HG02763 (cell line): Measurements from ENCODE around the gene APLP2.
A peak's percentile ranks its signal among the peaks of the same experiment; 100 is the strongest.

Experiments used
- ATAC-seq: cut with Tn5 transposase; IDR thresholded peaks from one replicate; pipeline ENCODE4 v1.9.1; 2021; ENCODE audit warnings: mild to moderate bottlenecking, moderate library complexity; ENCODE audit not compliant: unreplicated experiment

Gene APLP2

DNA sequence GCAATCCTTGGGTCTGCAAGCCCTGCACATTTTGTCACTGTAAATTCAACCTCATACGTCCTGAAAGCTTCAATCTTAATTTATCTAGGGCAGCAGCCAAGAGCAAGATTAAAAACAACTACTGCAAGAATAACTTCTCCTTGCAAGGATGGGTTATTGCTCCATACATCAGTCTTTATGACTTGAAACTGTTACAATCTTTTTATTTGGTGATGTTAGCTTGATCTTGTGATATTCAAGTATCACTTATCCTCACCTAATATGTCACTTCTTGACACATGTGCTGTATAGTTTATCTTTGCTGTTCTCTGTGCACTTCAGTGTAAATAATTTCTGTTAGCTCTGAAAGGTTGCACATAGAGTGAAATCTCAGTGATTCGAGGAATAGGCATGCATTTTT, 14.7 kb upstream of the APLP2 start:
- ATAC-seq: no peak

DNA sequence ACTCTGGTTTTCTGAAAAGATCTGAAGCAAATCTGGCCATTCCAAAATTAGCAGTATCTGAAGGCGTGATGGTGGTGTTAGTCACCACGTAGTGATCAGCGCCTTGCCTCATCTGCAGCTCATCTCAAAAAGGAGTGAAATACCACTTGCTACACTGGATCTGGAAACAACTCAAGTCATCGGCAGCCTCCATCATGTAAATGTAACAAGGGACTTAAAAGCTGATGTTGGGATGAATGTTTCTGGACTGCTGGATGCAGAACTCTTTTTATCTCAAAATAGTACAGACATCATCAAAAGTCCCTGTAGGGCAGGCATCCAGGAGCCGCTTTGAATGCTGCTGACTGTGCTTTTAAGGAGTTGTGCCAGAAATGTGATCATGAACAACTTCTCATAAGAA, 14.1 kb upstream of the APLP2 start:
- ATAC-seq: no peak

DNA sequence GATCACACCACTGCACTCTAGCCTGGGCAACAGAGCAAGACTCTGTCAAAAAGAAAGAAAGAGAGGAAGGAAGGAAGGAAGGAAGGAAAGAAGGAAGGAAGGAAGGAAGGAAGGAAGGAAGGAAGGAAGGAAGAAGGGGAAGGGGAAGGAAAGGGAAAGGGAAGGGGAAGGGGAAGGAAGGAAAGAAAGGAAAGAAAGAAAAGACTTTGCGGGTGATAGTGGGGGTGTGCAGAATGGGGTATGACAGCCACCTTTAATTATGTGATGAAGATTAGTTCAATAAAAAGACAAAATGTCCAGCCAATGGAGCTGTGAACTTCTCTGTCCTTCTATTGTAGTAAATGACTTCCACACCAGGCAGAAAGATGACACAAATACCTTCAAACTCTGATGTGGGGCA, 8.7 kb upstream of the APLP2 start:
- ATAC-seq: no peak

DNA sequence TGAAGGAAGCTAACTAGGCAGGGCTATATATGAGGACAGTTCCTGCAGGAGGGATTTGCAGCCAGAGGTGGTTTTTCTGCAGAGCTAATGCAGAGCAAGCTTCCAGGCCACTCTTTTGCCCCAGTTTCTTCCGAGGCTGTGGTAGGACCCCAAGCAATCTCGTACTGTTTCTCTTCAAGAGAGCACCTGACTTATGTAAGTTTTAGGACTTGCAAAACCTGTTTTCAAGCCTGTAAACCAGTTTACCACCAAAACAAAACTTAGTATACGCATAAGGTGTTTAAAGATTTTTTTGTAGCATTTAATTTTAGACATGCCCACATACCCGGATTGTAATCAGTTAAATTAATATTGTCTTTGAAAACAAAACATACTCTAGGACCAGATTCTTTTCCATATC, 7.7 kb upstream of the APLP2 start:
- no peak for ATAC-seq

DNA sequence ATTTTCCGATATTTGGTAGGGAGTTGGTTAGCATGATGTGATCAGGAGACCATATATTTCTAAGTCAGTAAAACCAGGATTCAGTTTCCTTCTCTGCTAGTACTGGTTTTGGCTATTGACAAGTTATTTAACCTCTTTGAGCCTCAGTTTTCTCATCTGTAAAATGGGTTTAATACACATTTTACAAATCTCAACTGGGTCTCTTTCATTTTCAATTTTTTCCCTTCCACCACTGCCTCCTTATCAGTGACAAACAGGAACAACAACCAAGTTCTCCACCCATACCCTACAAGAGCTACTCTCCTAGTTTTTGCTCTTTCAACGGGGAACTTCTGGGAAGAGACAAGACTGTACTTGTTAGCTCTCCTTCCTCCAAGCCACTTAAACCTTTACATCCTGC, 6.2 kb upstream of the APLP2 start:
- ATAC-seq: no peak

DNA sequence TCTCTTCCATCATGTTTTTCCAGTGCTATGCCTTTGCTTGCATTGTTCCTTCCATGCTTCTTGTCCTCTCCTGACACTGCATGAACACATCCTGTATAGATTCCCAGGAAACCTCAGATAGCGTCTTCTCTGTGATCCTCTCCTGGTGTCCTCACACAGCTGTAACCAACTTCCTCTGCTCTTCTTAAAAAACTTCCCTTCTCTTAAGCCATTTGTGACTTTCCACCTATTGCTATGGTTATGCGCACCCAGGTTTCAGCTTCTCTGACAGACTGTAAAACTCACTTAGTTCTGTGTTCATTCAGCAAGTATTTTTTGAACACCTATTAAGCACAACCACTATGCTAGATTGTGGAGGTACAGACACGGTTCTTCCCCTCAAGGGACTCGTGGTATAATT, 5.1 kb upstream of the APLP2 start:
- ATAC-seq: no peak

DNA sequence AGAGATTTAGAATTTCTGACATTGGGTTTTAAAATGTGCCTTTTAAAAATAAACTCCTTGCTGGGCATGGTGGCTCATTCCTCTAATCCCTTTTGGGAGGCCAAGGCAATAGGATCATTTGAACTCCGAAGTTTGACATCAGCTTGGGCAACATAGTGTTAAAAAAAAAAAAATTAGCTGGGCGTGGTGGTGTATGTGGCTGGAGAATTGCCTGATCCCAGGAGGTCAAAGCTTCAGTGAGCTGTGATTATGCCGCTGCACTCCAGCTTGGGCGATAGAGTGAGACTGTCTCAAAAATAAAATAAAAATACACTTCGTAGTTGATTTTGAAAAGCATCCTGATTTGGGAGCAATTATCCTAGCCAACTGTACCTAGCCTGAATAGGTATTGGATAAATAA, 3.4 kb upstream of the APLP2 start:
- ATAC-seq: no peak

DNA sequence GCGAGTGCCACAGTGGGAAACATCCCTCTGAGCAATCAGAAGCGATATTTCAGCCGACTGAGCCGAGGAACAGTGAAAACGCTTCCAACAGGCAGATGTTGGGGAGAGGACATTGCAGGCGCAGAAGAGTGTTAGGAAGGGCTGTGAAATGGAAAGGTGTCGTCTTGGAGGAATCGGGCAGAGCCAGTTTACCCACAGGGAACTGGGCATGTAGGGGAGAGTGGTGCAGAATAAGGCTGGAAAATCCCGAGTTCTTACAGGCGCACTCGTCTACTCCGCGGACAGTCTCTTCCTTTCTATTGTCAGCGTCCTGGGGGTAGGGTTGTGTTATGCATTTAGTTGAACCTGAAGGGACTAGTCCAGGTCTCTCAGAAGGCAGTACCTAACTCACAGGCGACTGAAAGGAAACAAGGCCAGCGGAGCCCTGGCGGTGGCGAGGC, 1.1 kb upstream of the APLP2 start:
- ATAC-seq: no peak

DNA sequence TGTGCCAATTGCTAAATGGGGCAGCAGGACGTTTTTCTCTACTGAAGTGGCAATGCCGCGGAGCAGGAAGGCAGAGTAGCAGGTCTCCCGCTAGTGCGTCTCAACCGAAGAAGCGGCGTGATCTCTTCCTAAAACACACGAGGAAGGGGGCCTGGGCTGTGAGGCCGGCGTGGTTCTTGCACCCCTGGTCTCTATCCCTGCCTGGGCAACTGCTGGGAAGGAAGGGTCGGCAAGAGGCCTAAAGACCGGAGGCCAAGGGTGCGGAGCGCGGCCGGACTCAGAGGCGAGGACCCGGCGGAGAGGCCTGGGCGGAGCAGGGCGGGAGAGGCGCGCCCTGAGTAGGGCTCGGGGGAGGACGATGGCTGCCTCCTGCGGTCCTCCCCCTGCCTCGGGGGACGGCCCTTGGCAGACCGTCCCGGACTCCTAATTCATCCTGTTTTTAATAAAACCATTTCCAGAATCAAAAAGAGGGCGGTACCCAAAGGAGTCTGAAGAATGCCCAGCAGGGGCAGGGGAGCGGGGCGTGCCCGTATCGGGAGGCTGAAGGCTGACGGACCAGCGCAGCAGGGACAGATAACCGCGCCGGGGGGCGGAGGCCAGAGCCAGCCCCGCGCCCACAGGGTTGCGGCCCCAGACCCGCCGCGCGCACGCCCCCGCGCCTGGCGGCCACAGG, 572 bp upstream of the APLP2 start:
- ATAC-seq: peak; percentile 32

DNA sequence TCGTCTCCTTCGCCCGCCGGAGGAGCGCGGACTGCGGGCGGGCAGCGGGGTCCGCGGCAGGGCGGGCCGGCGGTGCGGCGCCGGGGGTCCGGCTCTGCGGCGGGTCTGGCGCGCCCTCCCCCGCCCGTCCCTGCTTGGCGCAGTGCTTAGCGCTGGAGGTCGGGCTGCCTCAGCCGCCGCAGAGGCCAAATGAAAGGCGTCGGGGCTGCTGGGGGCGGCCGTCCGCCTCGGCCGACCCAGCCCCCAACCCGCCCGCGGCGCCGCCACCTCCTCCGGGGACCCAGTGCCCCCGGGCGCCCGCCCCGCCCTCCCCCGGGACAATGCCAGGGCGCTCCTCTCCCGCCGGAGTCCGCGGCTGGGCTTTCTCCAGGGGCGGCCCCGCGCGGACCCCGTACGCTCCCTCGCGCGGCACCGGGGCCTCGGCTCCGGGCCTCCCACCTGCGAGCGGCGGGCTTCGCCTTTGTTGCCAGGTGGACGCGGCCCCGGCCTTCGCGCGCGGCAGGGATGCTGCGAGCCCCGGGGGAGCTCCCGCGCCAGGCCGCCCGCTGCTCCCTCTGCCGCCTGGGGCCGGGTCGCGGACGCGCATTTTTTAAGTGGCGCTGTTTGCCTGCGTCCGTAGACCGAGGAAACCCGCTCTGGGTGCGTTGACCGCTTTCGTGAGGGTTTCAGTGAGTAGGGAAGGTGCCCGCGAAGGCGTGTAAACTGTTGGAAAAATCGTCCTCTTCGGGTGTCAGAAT, 583 bp downstream of the APLP2 start:
- ATAC-seq: peak; percentile 4

DNA sequence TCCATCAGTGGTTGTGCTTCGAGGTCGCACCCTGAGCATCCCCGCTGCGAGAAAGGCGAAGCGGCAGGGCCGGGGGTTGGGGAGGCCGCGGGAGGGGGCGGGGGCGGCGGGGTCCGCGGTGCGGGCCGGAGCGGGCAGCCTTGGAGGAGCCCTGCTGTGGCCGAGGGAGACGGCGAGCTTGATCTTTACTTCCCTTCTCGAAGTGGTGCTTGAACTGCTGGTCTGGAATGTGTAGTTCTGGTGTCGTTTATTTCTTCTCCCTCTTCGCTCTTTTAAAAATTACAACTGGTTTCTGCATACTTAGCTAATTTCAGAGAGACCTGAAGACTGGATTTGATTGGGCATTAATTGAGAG, 1.1 kb downstream of the APLP2 start:
- no peak for ATAC-seq

DNA sequence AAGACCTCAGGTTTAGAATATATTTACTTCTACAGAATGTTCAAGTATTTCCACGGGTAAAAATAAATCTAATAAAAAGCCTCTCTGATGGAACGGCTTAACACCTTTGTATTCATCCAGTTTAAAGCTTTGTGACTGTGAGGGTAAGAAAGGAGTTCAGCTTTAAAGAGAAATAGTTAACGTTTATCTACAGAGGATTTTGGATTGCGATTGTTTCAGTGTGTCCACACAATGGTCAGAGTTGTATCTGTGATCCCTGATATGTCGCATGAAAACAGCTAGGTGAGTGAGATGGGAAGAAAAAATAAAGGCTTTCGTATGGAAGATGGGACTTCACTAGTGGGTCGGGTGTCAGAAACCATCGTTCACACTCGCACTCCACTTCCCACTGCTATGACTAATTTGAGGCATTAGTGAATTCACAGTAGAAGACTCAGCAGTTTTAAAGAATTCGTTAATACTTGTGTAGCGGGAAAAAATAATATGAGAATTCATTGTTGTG, 1.6 kb downstream of the APLP2 start:
- ATAC-seq: no peak

DNA sequence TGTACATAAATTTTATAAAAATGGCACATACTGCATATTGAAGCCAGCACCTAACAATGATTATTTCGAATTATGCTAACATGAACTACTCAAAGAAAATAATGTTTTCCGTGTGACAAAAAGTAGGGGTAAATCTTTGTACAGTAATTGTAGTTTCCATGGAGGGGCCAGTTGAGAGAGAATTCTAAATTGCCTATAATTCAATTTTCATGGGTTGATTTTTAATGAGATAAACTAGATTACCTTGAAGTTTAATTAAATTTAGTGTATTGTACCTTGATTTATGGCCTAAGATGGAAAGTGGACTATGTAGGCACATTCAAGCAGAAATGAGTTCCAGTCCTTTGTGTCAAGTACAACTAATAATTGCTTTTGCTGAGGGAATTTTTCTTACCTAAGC, 5.0 kb downstream of the APLP2 start:
- ATAC-seq: no peak

DNA sequence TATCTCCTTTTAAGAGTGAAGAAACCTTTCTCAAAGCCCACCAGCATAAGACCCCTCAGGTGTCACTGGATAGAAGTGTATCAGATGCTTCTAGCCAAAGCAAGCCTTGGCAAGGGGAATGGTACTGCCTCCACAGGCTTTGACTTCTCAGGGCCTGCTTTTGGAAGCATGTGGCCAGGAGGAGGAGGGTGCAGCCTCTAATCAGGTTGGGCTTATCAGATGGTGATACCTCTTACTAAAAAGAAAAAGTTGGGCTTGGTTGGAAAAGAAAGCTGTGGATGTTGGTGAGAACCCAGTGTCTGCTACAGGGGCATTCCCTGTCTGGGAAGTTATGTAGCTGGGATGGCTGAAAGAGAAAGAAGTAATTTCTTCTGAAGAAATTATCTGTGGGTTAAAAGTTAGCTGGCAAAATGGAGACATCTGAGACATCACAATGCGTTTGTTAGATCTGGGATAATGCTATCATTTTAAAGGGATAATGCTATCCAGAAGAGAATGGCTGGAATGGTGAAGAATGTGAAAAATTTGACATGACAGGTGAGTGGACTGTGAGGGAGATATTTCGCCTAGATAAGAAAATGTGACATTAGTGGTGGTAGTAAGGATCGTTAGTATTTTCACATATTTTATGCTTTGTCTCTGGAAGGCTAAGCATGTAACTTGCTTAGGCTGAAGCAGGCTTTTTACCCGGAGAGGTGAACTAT, 7.2 kb downstream of the APLP2 start:
- ATAC-seq: no peak

DNA sequence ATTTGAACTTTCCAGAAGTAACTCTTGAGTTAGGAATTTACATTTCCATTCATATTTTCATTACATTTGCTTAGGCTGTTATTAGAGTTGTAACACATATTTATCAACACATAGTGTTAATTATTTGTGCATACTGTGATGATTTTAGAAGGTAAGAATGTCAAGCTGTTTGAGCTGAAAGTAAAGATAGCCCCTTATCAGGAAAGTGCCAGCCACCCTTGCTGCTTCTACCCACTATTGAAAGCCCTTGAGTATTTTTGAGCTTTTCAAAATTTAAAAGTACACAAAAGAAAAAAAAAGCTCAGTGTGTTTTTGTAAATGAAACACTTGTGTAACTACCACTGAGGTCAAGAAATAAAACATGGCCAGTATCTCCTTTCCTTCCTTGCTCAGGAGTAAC, 8.0 kb downstream of the APLP2 start:
- ATAC-seq: no peak

DNA sequence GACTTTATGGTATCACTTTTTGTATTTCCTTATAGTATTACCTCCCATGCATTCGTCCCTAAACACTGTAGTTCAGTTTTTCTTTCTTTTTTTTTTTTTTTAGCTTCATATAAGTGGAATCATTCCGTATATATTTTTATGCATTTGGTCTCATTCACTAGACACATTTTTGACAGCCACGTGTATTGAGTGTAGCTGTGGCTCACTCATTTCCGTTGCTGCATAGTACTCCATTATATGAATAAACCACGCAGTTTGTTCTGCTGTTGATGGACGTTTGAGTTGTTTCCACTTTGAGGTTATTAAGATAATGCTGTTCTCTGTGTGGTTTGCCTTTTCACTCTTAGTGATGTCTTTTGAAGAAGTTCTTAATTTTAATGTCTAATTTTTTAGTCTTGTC, 8.4 kb downstream of the APLP2 start:
- ATAC-seq: no peak

DNA sequence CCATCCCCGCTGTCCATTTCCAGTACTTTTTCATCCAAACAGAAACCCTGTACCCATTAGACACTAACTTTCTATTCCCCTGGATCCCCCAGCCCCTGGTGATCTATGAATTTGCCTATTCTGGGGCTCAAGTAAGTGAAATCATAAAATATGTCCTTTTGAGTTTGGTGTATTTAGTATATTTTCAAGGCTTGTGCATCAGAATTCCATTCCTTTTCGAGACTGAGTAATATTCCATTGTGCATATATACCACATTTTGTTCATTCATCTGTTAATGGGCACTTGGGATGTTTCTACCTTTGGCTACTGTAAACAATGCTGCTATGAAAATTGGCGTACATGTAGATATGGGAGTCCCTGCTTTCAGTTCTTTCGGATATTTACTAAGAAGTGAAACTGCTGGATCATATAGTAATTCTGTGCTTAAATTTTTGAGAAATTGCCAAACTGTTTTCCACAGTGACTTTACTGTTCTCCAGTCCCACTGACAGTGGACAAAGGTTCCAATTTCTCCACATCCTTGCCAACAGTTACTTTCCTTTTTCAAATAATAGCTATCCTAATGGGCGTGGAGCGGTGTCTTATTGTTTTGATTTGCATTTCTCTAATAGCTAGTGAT, 16.1 kb downstream of the APLP2 start:
- ATAC-seq: no peak

DNA sequence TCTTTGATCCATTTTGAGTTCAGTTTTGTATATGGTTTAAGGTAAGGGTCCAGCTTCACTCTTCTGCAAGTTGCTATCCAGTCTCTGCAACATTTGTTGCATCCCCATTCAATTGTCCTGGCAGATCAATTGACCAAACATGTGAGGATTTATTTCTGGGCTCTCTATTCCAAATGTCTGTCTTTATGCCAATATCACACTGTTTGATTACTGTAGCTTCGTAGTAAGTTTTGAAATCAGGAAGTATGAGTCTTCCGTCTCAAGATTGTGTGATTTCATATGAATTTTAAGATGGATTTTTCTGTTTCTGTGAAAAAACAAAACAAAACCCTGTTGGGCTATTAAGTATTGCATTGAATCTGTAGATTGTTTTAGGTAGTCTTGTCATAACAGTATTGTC, 17.0 kb downstream of the APLP2 start:
- ATAC-seq: no peak

DNA sequence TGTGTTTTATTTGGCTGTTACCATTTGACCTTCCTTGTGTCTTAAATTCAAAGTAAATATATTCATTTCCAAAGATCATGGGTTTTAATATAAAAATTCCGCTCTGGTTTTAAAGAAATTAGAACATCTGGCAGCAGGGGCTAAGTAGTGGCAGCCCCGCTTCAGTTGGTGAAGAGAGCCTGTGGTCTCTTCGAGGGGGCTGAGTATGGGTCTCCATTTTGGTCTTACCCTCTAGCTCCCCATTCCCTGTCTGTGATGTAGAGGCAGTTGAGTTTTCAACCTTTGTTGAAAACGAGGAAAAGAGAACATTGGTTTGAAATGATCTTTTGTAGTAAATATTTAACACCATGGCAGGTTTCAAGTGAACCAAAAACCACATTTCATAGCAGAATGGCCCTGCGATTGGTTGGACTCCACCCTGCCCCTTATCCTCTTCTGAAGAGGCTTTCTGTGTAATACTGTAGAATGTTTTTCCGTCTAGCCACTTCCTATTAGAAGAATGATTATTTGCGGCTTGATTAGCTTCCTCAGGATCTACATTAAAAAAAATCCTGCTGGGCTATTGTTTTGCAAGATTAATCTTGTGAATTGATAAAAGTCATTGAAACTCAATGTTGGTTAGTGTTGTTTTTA, 17.7 kb downstream of the APLP2 start:
- ATAC-seq: no peak

DNA sequence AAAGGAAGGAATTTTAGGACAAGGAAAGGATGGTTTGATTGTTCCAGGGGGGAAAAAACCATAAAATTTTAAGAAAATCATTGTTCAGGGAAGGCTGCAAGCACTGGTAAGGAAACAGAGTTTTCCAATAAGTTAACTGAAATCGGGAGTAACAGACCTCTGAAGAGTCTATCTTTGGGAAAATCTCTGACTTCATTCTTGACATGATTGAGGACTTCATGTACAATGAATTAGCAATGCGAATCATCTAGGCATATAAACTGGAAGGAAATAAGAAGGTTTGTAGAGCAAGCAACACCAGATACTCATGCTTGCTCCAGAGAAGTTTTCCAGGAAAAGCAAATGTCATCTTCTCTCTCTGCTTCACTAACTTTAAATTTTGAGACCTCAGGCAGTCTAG, 18.5 kb downstream of the APLP2 start:
- no peak for ATAC-seq
